Measurements from ENCODE around the gene ATP2B3. TPM values are rescaled to one million over a fixed set of nuclear protein-coding genes. Genes with fewer than 3 reads are reported as not detected.

ATP2B3 gene
- total RNA-seq, 2 donors from 2014 or later: not detected

- TF ChIP-seq CTCF (IDR thresholded peaks at IDR 0.05): no peak
- Histone ChIP-seq H3K4me1 (peaks cover 0 to 32% of the 10 kb centered on the region in 2 donors), H3K27ac (peak overlapping the region in 1 of 2 donors; percentile 2), H3K27me3 (no peaks in the 10 kb centered on the region), H3K36me3 (no peaks in the 10 kb centered on the region), H3K4me3 (no peak overlapping the region), H3K9me3 (no peaks in the 10 kb centered on the region)
- DNase-seq (ENCODE audit: low spot score): no peak
These were observed 27.1 kb upstream of the ATP2B3 start for GRCh38 chrX:153490217-153490930.

GRCh38 chrX:153491351-153491914 is 26.0 kb upstream of the ATP2B3 start:
- H3K36me3 ChIP-seq: no peaks in the 10 kb centered on the region
- no peaks in the 10 kb centered on the region for H3K9me3 ChIP-seq
- no peaks in the 10 kb centered on the region for H3K27me3 ChIP-seq
- no peak for DNase-seq (ENCODE audit: low spot score)
- no peak overlapping the region for H3K27ac ChIP-seq
- H3K4me1 ChIP-seq: peaks cover 0 to 32% of the 10 kb centered on the region in 2 donors
- no peak for TF ChIP-seq CTCF (IDR thresholded peaks at IDR 0.05)
- no peak overlapping the region for H3K4me3 ChIP-seq

GRCh38 chrX:153491918-153492317 is 25.5 kb upstream of the ATP2B3 start:
- H3K36me3 ChIP-seq: no peaks in the 10 kb centered on the region
- H3K4me1 ChIP-seq: peaks cover 0 to 32% of the 10 kb centered on the region in 2 donors
- no peaks in the 10 kb centered on the region for H3K9me3 ChIP-seq
- no peak overlapping the region for H3K4me3 ChIP-seq
- no peaks in the 10 kb centered on the region for H3K27me3 ChIP-seq
- DNase-seq (ENCODE audit: low spot score): no peak
- no peak for TF ChIP-seq CTCF (IDR thresholded peaks at IDR 0.05)
- no peak overlapping the region for H3K27ac ChIP-seq

GRCh38 chrX:153492543-153492942 is 24.9 kb upstream of the ATP2B3 start:
- H3K27me3 ChIP-seq: no peaks in the 10 kb centered on the region
- peaks cover 0 to 30% of the 10 kb centered on the region in 2 donors for H3K4me1 ChIP-seq
- no peaks in the 10 kb centered on the region for H3K9me3 ChIP-seq
- H3K27ac ChIP-seq: no peak overlapping the region
- H3K36me3 ChIP-seq: no peaks in the 10 kb centered on the region
- no peak for TF ChIP-seq CTCF (IDR thresholded peaks at IDR 0.05)
- H3K4me3 ChIP-seq: no peak overlapping the region
- DNase-seq (ENCODE audit: low spot score): no peak

GRCh38 chrX:153493085-153493484 is 24.4 kb upstream of the ATP2B3 start:
- no peak overlapping the region for H3K27ac ChIP-seq
- no peaks in the 10 kb centered on the region for H3K27me3 ChIP-seq
- no peaks in the 10 kb centered on the region for H3K9me3 ChIP-seq
- no peaks in the 10 kb centered on the region for H3K36me3 ChIP-seq
- peaks cover 0 to 24% of the 10 kb centered on the region in 2 donors for H3K4me1 ChIP-seq
- no peak for DNase-seq (ENCODE audit: low spot score)
- H3K4me3 ChIP-seq: no peak overlapping the region
- no peak for TF ChIP-seq CTCF (IDR thresholded peaks at IDR 0.05)
